ENCODE measurements around the gene PGR.
"Not testable (repeated sequence)": the region's sequence is repeated elsewhere in the genome, so short reads cannot be mapped to it uniquely, and the experiment has no call there.

The PGR gene

DNA sequence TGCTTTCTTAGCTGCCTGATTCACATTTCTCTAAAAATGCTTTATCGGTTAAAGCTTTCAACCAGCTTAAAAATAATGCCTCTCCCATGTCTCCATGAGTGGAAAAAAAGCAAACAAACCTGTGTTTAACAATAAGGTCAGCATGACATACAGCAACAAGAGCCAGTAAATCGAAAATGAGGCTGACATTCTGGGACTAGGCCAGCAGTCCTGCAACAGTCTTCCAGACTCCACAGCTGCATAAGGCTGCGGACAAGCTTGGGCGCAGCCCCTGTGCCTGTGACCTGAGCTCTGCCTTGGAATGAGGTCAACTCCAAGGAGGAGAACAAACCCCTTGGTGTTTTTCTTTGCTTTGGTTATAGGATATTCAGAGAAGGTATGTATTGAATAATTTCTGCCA is 95.5 kb downstream of the PGR start:
- no peaks in the 10 kb centered on the region for H3K9me3 ChIP-seq (ENCODE audit: control insufficient read depth in 1 of 2, low read length in 2 of 2)
- no peaks in the 10 kb centered on the region for H3K36me3 ChIP-seq (ENCODE audit: control insufficient read depth in 1 of 2, insufficient read depth in 2 of 2, low read length in 2 of 2)
- H3K4me3 ChIP-seq (ENCODE audit: low read depth in 1 of 2, low read length in 2 of 2) = no peak overlapping the region
- no peaks in the 10 kb centered on the region for H3K27me3 ChIP-seq (ENCODE audit: low read depth, low read length)
- H3K27ac ChIP-seq (ENCODE audit: low read length) = no peak overlapping the region
- peaks cover 0 to 8% of the 10 kb centered on the region in 2 donors for H3K4me1 ChIP-seq (ENCODE audit: control insufficient read depth in 1 of 2, insufficient read depth in 2 of 2, low read length in 2 of 2)

DNA sequence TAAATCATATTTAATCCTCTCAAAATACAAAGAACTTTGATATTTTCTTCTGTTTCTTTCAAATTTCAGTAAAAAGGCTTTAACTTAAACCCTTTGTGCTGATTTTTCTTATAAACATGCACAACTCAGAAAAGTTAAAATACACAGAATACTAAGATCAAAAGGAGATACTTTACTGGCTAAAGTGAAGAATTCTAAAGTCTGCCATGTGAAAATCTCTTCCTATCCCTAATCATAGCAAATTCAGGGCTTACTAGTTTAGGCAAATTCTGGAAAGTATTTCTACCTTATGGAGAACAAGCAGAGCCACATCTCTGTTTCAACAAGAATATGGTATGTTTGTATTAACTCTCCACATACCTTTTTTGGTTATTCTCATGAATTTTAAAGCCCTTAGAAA is 96.6 kb downstream of the PGR start:
- H3K9me3 ChIP-seq (ENCODE audit: control insufficient read depth in 1 of 2, low read length in 2 of 2) = no peaks in the 10 kb centered on the region
- H3K27ac ChIP-seq (ENCODE audit: low read length) = no peak overlapping the region
- H3K36me3 ChIP-seq (ENCODE audit: control insufficient read depth in 1 of 2, insufficient read depth in 2 of 2, low read length in 2 of 2) = no peaks in the 10 kb centered on the region

DNA sequence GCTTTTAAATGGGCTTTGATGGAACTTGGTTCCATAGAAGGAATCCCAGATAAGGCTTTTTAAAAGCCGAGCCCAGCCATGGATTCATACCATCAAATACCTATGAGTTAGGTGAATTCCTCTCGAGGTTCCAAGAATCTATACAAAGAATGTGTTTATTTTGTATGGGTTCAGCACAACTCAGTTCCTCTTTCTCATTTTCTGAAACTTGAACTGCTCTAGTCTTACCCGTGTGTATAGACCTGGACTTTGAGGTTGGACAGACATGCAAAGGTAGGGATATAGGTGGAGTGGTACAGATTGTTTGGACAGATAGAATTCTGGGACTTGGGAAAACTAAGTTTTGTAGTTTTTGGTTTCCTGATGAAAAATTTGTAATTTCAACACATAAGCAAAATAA is 97.9 kb downstream of the PGR start:
- H3K36me3 ChIP-seq (ENCODE audit: control insufficient read depth in 1 of 2, insufficient read depth in 2 of 2, low read length in 2 of 2) = no peaks in the 10 kb centered on the region
- H3K9me3 ChIP-seq (ENCODE audit: control insufficient read depth in 1 of 2, low read length in 2 of 2) = no peaks in the 10 kb centered on the region
- peaks cover 0 to 8% of the 10 kb centered on the region in 2 donors for H3K4me1 ChIP-seq (ENCODE audit: control insufficient read depth in 1 of 2, insufficient read depth in 2 of 2, low read length in 2 of 2)
- H3K4me3 ChIP-seq (ENCODE audit: low read depth in 1 of 2, low read length in 2 of 2) = no peak overlapping the region
- no peaks in the 10 kb centered on the region for H3K27me3 ChIP-seq (ENCODE audit: low read depth, low read length)
- H3K27ac ChIP-seq (ENCODE audit: low read length) = no peak overlapping the region

More for the DNA sequence above, 96.6 kb downstream of the PGR start:
- no peak overlapping the region for H3K4me3 ChIP-seq (ENCODE audit: low read depth in 1 of 2, low read length in 2 of 2)
- H3K27me3 ChIP-seq (ENCODE audit: low read depth, low read length) = no peaks in the 10 kb centered on the region
- peaks cover 0 to 8% of the 10 kb centered on the region in 2 donors for H3K4me1 ChIP-seq (ENCODE audit: control insufficient read depth in 1 of 2, insufficient read depth in 2 of 2, low read length in 2 of 2)

DNA sequence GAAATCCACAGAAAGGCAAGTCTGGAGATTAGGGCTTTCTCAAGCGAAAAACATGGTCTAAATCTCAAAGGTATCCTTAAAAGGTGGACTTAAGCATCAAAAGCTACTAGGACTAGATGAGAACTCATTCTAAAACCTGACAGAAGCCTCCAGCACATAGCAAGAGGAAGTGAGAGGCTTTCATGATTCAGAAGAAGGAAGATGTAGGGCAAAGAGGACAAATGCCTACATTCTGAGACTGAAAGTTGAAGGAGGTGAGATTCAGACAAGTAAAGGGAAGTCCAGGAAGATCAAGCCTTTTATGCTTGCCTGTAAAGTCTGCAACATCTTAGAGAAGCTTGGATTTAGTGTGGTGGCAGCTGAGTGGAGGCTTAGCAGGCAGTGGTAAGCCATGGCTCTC is 98.9 kb downstream of the PGR start:
- Histone ChIP-seq H3K27ac (ENCODE audit: low read length) (no peak overlapping the region), H3K36me3 (ENCODE audit: control insufficient read depth in 1 of 2, insufficient read depth in 2 of 2, low read length in 2 of 2) (no peaks in the 10 kb centered on the region), H3K4me3 (ENCODE audit: low read depth in 1 of 2, low read length in 2 of 2) (no peak overlapping the region), H3K9me3 (ENCODE audit: control insufficient read depth in 1 of 2, low read length in 2 of 2) (no peaks in the 10 kb centered on the region), H3K27me3 (ENCODE audit: low read depth, low read length) (no peaks in the 10 kb centered on the region), H3K4me1 (ENCODE audit: control insufficient read depth in 1 of 2, insufficient read depth in 2 of 2, low read length in 2 of 2) (peaks cover 0 to 8% of the 10 kb centered on the region in 2 donors)

DNA sequence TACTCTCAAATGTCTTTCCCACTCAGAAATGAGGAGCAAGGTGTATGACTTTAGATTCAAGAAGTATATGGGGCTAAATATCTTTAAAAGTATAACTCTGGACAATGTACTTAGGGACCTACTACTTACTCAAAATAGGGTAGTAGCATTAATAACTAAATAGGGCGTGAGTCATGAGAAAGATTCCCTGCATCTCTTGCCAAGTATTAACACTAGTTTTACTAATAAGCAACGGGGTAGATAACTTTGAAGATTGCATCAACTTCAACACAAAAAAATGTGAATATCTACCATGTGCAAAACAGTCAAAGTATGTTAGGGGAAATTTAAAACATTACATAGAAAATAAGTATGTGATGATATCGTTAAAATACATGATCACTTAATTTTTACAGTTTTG is 99.6 kb downstream of the PGR start:
- peaks cover 0 to 8% of the 10 kb centered on the region in 2 donors for H3K4me1 ChIP-seq (ENCODE audit: control insufficient read depth in 1 of 2, insufficient read depth in 2 of 2, low read length in 2 of 2)
- H3K27me3 ChIP-seq (ENCODE audit: low read depth, low read length) = no peaks in the 10 kb centered on the region
- no peaks in the 10 kb centered on the region for H3K9me3 ChIP-seq (ENCODE audit: control insufficient read depth in 1 of 2, low read length in 2 of 2)
- H3K36me3 ChIP-seq (ENCODE audit: control insufficient read depth in 1 of 2, insufficient read depth in 2 of 2, low read length in 2 of 2) = no peaks in the 10 kb centered on the region
- H3K27ac ChIP-seq (ENCODE audit: low read length) = no peak overlapping the region
- no peak overlapping the region for H3K4me3 ChIP-seq (ENCODE audit: low read depth in 1 of 2, low read length in 2 of 2)

DNA sequence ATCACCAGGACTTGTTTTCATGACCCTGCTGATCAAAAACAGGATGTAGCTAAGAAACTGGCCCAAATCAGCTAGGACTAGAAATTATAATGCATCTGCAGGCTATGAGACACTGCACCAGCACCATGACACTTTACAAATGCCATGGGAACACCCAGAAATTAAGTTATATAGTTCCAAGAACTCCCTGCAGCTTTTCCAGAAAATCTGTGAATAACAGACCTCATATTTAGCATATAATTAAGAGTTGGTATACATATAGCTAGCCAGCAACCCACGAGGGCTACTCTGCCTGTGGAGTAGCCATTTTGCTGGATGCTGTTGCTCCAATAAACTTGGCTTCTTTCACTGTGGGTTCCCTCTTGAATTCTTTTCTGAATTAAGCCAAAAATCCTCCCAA is 101.0 kb downstream of the PGR start:
- Histone ChIP-seq H3K27me3 (ENCODE audit: low read depth, low read length) (no peaks in the 10 kb centered on the region), H3K4me3 (ENCODE audit: low read depth in 1 of 2, low read length in 2 of 2) (no peak overlapping the region), H3K27ac (ENCODE audit: low read length) (no peak overlapping the region), H3K36me3 (ENCODE audit: control insufficient read depth in 1 of 2, insufficient read depth in 2 of 2, low read length in 2 of 2) (no peaks in the 10 kb centered on the region), H3K9me3 (ENCODE audit: control insufficient read depth in 1 of 2, low read length in 2 of 2) (no peaks in the 10 kb centered on the region), H3K4me1 (ENCODE audit: control insufficient read depth in 1 of 2, insufficient read depth in 2 of 2, low read length in 2 of 2) (no peaks in the 10 kb centered on the region)

DNA sequence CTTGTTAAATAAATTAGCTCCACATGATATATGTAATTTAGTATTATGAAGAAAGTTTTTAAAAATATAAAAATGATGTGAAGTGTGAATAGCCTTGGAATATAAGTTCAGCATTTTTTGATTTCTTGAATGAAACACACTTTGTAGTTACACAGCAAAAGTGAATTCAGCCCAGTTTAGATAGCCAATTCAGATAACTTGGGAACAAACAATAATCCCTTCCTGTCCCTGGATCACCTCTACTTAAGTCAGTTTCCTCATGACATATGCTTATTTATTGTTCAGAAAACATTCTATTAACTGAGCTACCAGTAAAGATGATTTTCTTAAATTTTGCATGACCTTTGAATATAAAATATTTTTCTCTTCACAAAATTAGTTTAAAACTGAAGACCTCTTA is 107.4 kb downstream of the PGR start:
- H3K27ac ChIP-seq (ENCODE audit: low read length) = no peak overlapping the region
- no peaks in the 10 kb centered on the region for H3K9me3 ChIP-seq (ENCODE audit: control insufficient read depth in 1 of 2, low read length in 2 of 2)
- no peaks in the 10 kb centered on the region for H3K4me1 ChIP-seq (ENCODE audit: control insufficient read depth in 1 of 2, insufficient read depth in 2 of 2, low read length in 2 of 2)
- H3K36me3 ChIP-seq (ENCODE audit: control insufficient read depth in 1 of 2, insufficient read depth in 2 of 2, low read length in 2 of 2) = no peaks in the 10 kb centered on the region
- H3K4me3 ChIP-seq (ENCODE audit: low read depth in 1 of 2, low read length in 2 of 2) = no peak overlapping the region
- no peaks in the 10 kb centered on the region for H3K27me3 ChIP-seq (ENCODE audit: low read depth, low read length)

DNA sequence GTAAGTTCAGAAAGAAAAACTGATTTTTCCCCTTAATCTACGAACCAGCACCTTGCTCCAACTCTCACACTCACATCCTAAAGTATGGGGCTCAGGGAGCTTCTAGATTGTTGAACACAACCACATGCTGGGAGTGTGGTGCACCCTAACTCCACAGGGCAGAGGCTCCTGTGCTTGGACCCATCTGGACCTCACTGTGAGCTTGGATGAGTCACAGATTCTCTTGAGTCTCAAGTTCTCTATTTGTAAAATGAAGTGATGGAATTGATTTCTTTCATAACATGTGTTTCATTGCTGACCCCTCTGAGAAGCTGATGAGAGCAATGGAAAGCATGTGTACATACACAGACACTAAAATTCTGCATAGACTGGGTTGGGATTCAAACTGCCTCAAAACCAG is 109.7 kb downstream of the PGR start:
- no peaks in the 10 kb centered on the region for H3K4me1 ChIP-seq (ENCODE audit: control insufficient read depth in 1 of 2, insufficient read depth in 2 of 2, low read length in 2 of 2)
- no peaks in the 10 kb centered on the region for H3K27me3 ChIP-seq (ENCODE audit: low read depth, low read length)
- H3K36me3 ChIP-seq (ENCODE audit: control insufficient read depth in 1 of 2, insufficient read depth in 2 of 2, low read length in 2 of 2) = no peaks in the 10 kb centered on the region
- no peak overlapping the region for H3K27ac ChIP-seq (ENCODE audit: low read length)
- H3K9me3 ChIP-seq (ENCODE audit: control insufficient read depth in 1 of 2, low read length in 2 of 2) = no peaks in the 10 kb centered on the region
- H3K4me3 ChIP-seq (ENCODE audit: low read depth in 1 of 2, low read length in 2 of 2) = no peak overlapping the region

DNA sequence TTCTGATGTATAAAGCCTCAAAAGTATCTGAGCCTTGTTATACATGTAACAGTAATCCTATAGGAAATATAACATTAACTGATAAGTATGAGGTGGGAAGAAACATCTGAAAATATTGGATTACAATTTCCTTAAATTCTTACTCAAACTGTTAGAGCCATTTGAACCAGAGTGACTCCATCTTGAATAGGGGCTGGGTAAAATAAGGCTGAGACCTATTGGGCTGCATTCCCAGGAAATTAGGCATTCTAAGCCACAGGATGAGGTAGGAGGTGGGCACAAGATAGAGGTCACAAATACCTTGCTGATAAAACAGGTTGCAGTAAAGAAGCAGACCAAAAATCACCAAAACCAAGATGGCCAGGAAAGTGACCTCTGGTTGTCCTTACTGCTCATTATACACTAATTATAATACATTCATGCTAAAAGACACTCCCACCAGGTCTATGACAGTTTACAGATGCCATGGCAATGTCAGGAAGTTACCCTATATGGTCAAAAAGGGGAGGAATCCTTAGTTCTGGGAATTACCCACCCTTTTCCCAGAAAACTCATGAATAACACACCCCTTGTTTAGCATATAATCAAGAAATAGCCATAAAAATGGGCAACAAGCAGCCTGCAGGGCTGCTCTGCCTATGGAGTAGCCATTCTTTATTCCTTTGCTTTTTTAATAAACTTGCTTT is 114.9 kb downstream of the PGR start:
- no peaks in the 10 kb centered on the region for H3K9me3 ChIP-seq (ENCODE audit: control insufficient read depth in 1 of 2, low read length in 2 of 2)
- no peak overlapping the region for H3K4me3 ChIP-seq (ENCODE audit: low read depth in 1 of 2, low read length in 2 of 2)
- no peaks in the 10 kb centered on the region for H3K27me3 ChIP-seq (ENCODE audit: low read depth, low read length)
- H3K4me1 ChIP-seq (ENCODE audit: control insufficient read depth in 1 of 2, insufficient read depth in 2 of 2, low read length in 2 of 2) = no peaks in the 10 kb centered on the region
- no peaks in the 10 kb centered on the region for H3K36me3 ChIP-seq (ENCODE audit: control insufficient read depth in 1 of 2, insufficient read depth in 2 of 2, low read length in 2 of 2)
- H3K27ac ChIP-seq (ENCODE audit: low read length) = no peak overlapping the region

DNA sequence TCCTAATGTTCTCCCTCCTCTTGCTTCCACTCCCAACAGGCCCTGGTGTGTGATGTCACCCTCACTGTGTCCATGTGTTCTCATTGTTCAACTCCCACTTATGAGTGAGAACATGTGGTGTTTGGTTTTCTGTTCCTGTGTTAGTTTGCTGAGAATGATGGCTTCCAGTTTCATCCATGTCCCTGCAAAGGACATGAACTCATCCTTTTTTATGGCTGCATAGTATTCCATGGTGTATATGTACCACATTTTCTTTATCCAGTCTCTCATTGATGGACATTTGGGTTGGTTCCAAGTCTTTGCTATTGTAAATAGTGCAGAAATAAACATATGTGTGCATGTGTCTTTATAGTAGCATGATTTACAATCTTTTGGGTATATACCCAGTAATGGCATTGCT is 115.9 kb downstream of the PGR start:
- not testable (repeated sequence) for H3K36me3 ChIP-seq (ENCODE audit: control insufficient read depth in 1 of 2, insufficient read depth in 2 of 2, low read length in 2 of 2); H3K27ac ChIP-seq (ENCODE audit: low read length); H3K27me3 ChIP-seq (ENCODE audit: low read depth, low read length); H3K4me1 ChIP-seq (ENCODE audit: control insufficient read depth in 1 of 2, insufficient read depth in 2 of 2, low read length in 2 of 2); H3K4me3 ChIP-seq (ENCODE audit: low read depth in 1 of 2, low read length in 2 of 2); H3K9me3 ChIP-seq (ENCODE audit: control insufficient read depth in 1 of 2, low read length in 2 of 2)

DNA sequence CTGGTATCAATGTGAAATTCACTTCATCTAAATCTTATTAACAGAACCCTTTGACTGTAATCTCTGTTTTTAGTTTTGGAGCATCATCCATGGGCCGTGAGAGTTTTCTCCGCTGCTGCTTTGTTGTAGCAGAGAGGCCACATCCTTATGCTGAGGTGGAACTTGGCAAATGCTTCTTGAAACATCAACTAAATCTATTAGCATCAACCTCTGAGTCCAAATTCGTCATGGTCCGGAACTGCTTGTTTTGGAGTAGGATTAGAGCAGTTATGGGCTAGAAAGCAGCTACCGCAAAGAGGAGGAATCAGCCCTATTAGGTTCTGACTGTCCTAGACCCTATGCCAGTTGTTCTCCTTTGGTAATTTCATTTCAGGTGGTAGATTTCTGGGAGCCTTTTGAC is 117.7 kb downstream of the PGR start:
- Histone ChIP-seq H3K27ac (ENCODE audit: low read length) (no peak overlapping the region), H3K27me3 (ENCODE audit: low read depth, low read length) (no peaks in the 10 kb centered on the region), H3K9me3 (ENCODE audit: control insufficient read depth in 1 of 2, low read length in 2 of 2) (no peaks in the 10 kb centered on the region), H3K36me3 (ENCODE audit: control insufficient read depth in 1 of 2, insufficient read depth in 2 of 2, low read length in 2 of 2) (no peaks in the 10 kb centered on the region), H3K4me1 (ENCODE audit: control insufficient read depth in 1 of 2, insufficient read depth in 2 of 2, low read length in 2 of 2) (no peaks in the 10 kb centered on the region), H3K4me3 (ENCODE audit: low read depth in 1 of 2, low read length in 2 of 2) (no peak overlapping the region)

DNA sequence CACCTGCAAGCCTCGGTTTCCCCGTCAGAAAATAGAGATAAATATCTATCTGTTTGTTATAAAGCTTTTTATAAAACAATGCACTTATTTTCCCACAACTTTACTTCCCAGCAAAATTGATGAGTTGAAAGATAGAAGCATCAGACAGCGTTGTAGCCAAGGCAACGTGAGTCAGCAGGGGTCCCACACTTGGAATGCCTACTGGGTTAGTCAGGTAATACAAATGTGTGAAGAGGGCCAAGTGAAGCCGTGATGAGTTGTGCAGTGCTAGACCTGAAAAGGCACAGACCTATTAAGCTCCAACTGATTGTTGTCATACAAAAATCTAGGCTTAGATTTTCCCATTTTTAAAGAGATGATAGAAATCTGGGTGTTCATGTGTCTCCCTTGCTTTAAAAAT is 118.7 kb downstream of the PGR start:
- Histone ChIP-seq H3K4me1 (ENCODE audit: control insufficient read depth in 1 of 2, insufficient read depth in 2 of 2, low read length in 2 of 2) (no peaks in the 10 kb centered on the region), H3K9me3 (ENCODE audit: control insufficient read depth in 1 of 2, low read length in 2 of 2) (no peaks in the 10 kb centered on the region), H3K27me3 (ENCODE audit: low read depth, low read length) (no peaks in the 10 kb centered on the region), H3K4me3 (ENCODE audit: low read depth in 1 of 2, low read length in 2 of 2) (no peak overlapping the region), H3K36me3 (ENCODE audit: control insufficient read depth in 1 of 2, insufficient read depth in 2 of 2, low read length in 2 of 2) (no peaks in the 10 kb centered on the region), H3K27ac (ENCODE audit: low read length) (no peak overlapping the region)
